NCI-H1092 treated with DMSO at 0.1 percent for 48 hours (cell line): ENCODE measurements around the gene SMG1.
"Not testable (repeated sequence)": the region's sequence is repeated elsewhere in the genome, so short reads cannot be mapped to it uniquely, and the experiment has no call there.

Experiments
- DNase-seq: peaks from one replicate; lab custom pipeline; 2025; lab: John Stamatoyannopoulos, UW

SMG1 gene

GRCh38 chr16:18759598-18760520 is 166.3 kb downstream of the SMG1 start:
- DNase-seq = peak; percentile 37

- not testable (repeated sequence) for DNase-seq
Measured at GRCh38 chr16:18757960-18758660, 168.1 kb downstream of the SMG1 start.

GRCh38 chr16:18756639-18757038 is 169.6 kb downstream of the SMG1 start:
- DNase-seq = not testable (repeated sequence)
